ENCODE data around the gene EEFSEC. TPM values are rescaled to one million over a fixed set of nuclear protein-coding genes. Genes with fewer than 3 reads are reported as not detected.
A peak's percentile ranks its signal among the peaks of the same experiment; 100 is the strongest.

Gene EEFSEC
- polyA plus RNA-seq, 1 donor from 2014 or later = 4.6 TPM

DNA sequence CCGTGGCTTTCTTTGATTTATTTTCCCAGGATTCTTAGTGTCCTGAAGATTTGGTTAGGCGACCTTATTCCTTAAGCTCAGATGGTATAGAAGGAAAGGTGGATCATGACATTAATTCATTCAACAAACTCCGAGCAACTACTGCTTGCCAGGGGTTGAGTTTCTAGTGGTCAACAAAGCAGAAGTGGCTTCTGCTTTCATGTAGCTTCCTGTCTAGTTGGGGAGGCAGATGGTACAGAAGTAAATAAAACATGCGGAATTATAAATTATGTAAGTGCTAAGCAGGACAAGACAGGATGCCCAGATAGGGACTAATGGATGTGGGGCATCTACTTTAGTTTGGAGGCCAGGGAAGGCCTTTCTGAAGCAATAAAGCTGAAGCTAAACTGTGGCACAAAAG lies 15.6 kb downstream of the EEFSEC start:
- no peak for TF ChIP-seq SMC3 (conservative IDR thresholded peaks at IDR 0.05; ENCODE audit: poor library complexity)
- TF ChIP-seq, protein P1, sequence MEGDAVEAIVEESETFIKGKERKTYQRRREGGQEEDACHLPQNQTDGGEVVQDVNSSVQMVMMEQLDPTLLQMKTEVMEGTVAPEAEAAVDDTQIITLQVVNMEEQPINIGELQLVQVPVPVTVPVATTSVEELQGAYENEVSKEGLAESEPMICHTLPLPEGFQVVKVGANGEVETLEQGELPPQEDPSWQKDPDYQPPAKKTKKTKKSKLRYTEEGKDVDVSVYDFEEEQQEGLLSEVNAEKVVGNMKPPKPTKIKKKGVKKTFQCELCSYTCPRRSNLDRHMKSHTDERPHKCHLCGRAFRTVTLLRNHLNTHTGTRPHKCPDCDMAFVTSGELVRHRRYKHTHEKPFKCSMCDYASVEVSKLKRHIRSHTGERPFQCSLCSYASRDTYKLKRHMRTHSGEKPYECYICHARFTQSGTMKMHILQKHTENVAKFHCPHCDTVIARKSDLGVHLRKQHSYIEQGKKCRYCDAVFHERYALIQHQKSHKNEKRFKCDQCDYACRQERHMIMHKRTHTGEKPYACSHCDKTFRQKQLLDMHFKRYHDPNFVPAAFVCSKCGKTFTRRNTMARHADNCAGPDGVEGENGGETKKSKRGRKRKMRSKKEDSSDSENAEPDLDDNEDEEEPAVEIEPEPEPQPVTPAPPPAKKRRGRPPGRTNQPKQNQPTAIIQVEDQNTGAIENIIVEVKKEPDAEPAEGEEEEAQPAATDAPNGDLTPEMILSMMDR (IDR thresholded peaks at IDR 0.05; ENCODE audit: poor library complexity, severe bottlenecking) = no peak
- TF ChIP-seq TAF1 (IDR thresholded peaks at IDR 0.05; ENCODE audit: low read depth) = no peak
- TF ChIP-seq, protein P2, sequence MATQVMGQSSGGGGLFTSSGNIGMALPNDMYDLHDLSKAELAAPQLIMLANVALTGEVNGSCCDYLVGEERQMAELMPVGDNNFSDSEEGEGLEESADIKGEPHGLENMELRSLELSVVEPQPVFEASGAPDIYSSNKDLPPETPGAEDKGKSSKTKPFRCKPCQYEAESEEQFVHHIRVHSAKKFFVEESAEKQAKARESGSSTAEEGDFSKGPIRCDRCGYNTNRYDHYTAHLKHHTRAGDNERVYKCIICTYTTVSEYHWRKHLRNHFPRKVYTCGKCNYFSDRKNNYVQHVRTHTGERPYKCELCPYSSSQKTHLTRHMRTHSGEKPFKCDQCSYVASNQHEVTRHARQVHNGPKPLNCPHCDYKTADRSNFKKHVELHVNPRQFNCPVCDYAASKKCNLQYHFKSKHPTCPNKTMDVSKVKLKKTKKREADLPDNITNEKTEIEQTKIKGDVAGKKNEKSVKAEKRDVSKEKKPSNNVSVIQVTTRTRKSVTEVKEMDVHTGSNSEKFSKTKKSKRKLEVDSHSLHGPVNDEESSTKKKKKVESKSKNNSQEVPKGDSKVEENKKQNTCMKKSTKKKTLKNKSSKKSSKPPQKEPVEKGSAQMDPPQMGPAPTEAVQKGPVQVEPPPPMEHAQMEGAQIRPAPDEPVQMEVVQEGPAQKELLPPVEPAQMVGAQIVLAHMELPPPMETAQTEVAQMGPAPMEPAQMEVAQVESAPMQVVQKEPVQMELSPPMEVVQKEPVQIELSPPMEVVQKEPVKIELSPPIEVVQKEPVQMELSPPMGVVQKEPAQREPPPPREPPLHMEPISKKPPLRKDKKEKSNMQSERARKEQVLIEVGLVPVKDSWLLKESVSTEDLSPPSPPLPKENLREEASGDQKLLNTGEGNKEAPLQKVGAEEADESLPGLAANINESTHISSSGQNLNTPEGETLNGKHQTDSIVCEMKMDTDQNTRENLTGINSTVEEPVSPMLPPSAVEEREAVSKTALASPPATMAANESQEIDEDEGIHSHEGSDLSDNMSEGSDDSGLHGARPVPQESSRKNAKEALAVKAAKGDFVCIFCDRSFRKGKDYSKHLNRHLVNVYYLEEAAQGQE (IDR thresholded peaks at IDR 0.05; ENCODE audit: borderline replicate concordance) = no peak
- no peak for TF ChIP-seq EZH2 (IDR thresholded peaks at IDR 0.05; ENCODE audit: borderline replicate concordance, insufficient read depth, low read length, poor library complexity, severe bottlenecking)
- no peak for TF ChIP-seq EP300 (conservative IDR thresholded peaks at IDR 0.05; ENCODE audit: poor library complexity, severe bottlenecking)
- no peak for TF ChIP-seq POLR2AphosphoS5 (IDR thresholded peaks at IDR 0.05)
- TF ChIP-seq RAD21 (conservative IDR thresholded peaks at IDR 0.05) = no peak
- H3F3A ChIP-seq (ENCODE audit: insufficient read depth, low read length, poor library complexity, severe bottlenecking) = no peaks in the 10 kb centered on the region
- no peaks in the 10 kb centered on the region for H3K9me2 ChIP-seq (ENCODE audit: insufficient read depth, low read length)
- H3K4me3 ChIP-seq (ENCODE audit: low read length) = no peak overlapping the region
- H3K27ac ChIP-seq (ENCODE audit: low read length) = no peak overlapping the region
- H4K20me1 ChIP-seq (ENCODE audit: insufficient read depth) = no peaks in the 10 kb centered on the region
- no peaks in the 10 kb centered on the region for H3K36me3 ChIP-seq (ENCODE audit: insufficient read depth, low read length)
- no peaks in the 10 kb centered on the region for H3K9me3 ChIP-seq (ENCODE audit: low read length)
- H3K27me3 ChIP-seq (ENCODE audit: insufficient read depth, low read depth, low read length) = no peaks in the 10 kb centered on the region
- no peak overlapping the region for H2AFZ ChIP-seq (ENCODE audit: low read depth, low read length)
- H3K9ac ChIP-seq (ENCODE audit: low read length) = no peak overlapping the region
- H3K4me2 ChIP-seq (ENCODE audit: low read length) = no peak overlapping the region
- no peaks in the 10 kb centered on the region for H3K79me2 ChIP-seq (replicated peaks; ENCODE audit: insufficient read depth, low read length)

DNA sequence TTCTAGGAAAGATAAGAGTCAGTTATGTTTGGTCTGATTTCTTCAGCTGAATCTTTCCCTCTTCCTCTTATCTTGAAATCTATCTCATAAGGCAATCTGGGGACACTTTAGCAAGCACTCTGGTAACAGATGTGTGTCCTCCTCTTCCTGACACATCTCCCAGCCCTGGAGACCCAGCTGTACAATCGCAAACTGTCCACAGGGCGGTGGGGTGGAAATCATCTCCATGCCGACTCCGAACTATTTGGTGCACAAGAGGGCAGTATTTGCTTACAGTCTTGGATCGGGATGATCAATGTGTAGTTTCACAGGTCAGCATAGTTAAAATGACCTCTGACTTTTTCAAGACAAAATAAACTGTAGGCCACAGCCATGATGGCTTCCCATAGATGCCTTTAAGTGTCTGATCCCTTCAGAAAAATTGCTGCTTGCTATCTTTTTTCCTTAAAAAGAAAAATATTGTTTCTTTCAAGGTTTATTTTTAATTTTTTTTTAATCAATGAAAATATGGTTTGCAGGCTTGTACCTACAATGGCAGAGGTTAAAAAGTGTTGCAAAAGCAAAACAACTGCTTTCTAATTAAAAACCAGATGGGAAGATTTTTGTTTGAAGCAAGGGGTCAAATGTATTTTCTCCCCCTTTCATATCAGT lies 17.7 kb downstream of the EEFSEC start:
- Histone ChIP-seq H3K9ac (ENCODE audit: low read length) (no peak overlapping the region), H3F3A (ENCODE audit: insufficient read depth, low read length, poor library complexity, severe bottlenecking) (no peaks in the 10 kb centered on the region), H3K4me3 (ENCODE audit: low read length) (no peak overlapping the region), H2AFZ (ENCODE audit: low read depth, low read length) (no peak overlapping the region), H3K4me2 (ENCODE audit: low read length) (no peak overlapping the region), H4K20me1 (ENCODE audit: insufficient read depth) (no peaks in the 10 kb centered on the region), H3K36me3 (ENCODE audit: insufficient read depth, low read length) (no peaks in the 10 kb centered on the region), H3K27ac (ENCODE audit: low read length) (no peak overlapping the region), H3K79me2 (replicated peaks; ENCODE audit: insufficient read depth, low read length) (no peaks in the 10 kb centered on the region), H3K9me3 (ENCODE audit: low read length) (no peaks in the 10 kb centered on the region), H3K27me3 (ENCODE audit: insufficient read depth, low read depth, low read length) (no peaks in the 10 kb centered on the region), H3K9me2 (ENCODE audit: insufficient read depth, low read length) (no peaks in the 10 kb centered on the region)
- TF ChIP-seq, protein P1 (IDR thresholded peaks at IDR 0.05; ENCODE audit: poor library complexity, severe bottlenecking) = peak; percentile 71
- no peak for TF ChIP-seq MXI1 (conservative IDR thresholded peaks at IDR 0.05; ENCODE audit: poor library complexity, severe bottlenecking)
- TF ChIP-seq EZH2 (IDR thresholded peaks at IDR 0.05; ENCODE audit: borderline replicate concordance, insufficient read depth, low read length, poor library complexity, severe bottlenecking) = no peak
- TF ChIP-seq POLR2AphosphoS5 (IDR thresholded peaks at IDR 0.05) = no peak
- TF ChIP-seq, protein P2 (IDR thresholded peaks at IDR 0.05; ENCODE audit: borderline replicate concordance) = no peak
- TF ChIP-seq SMC3 (conservative IDR thresholded peaks at IDR 0.05; ENCODE audit: poor library complexity) = peak; percentile 72
- TF ChIP-seq RAD21 (conservative IDR thresholded peaks at IDR 0.05) = peak; percentile 75
- no peak for TF ChIP-seq EP300 (conservative IDR thresholded peaks at IDR 0.05; ENCODE audit: poor library complexity, severe bottlenecking)
- no peak for TF ChIP-seq TAF1 (IDR thresholded peaks at IDR 0.05; ENCODE audit: low read depth)

All from neural cell (in vitro differentiated cells).